Endothelial cell of umbilical vein (primary cell): ENCODE results near the gene FLT4. TPM values are rescaled to one million over a fixed set of nuclear protein-coding genes. Genes with fewer than 3 reads are reported as not detected.

Source experiments
- BruUV-seq: library from RNA; stranded (reverse); fragments of 400-500 nt; replicated peaks from 2 replicates; lab custom pipeline; 2021; lab: Mats Ljungman, UMichigan
- CTCF ChIA-PET: fragments of 300-600, 350-600 bp; sonication (Branson Sonifier 250); formaldehyde crosslinking; loops from one replicate; lab custom pipeline; 2021; ENCODE audit warnings: antibody characterized with exemption, inconsistent platforms; lab: Charles Lee
- POLR2A ChIA-PET: fragments of 300-600, 350-600 bp; sonication (Branson Sonifier 250); formaldehyde crosslinking; loops from one replicate; lab custom pipeline; 2021; ENCODE audit warnings: antibody characterized with exemption, inconsistent platforms; lab: Charles Lee
- DNase-seq: peaks from one replicate; pipeline ENCODE4 v3.0.0-alpha.2; 2011; ENCODE audit warnings: low read depth, low spot score
- FAIRE-seq: peaks from 2 replicates; lab custom pipeline; 2011; peaks lifted over from hg19 to GRCh38; lab: Jason Lieb, UNC
- H2AFZ ChIP-seq: 2 replicates; pipeline ENCODE4 v1.6.0; 2012; ENCODE audit warnings: low read depth, low read length, control low read depth, inconsistent platforms
- H3K27ac ChIP-seq: 2 replicates; pipeline ENCODE4 v1.5.1; 2011; ENCODE audit warnings: low read depth, mild to moderate bottlenecking, control low read depth, low read length, moderate library complexity; ENCODE audit not compliant: insufficient read depth
- H3K27me3 ChIP-seq, 2 experiments: 2 replicates each; pipeline versions ENCODE4 v1.6.0 to v1.6.1; 2011; ENCODE audit warnings: low read length in 2 of 2, mixed read lengths in 1 of 2; ENCODE audit not compliant: control insufficient read depth in 2 of 2, insufficient read depth in 2 of 2
- H3K36me3 ChIP-seq, 2 experiments: 2 replicates in 1 of 2; 3 replicates in 1 of 2; pipeline ENCODE4 v1.5.1; 2011; ENCODE audit warnings: low read length in 2 of 2, mild to moderate bottlenecking in 1 of 2, moderate library complexity in 1 of 2; ENCODE audit not compliant: control insufficient read depth in 2 of 2, insufficient read depth in 2 of 2; ENCODE audit errors: extremely low read depth in 1 of 2
- H3K4me1 ChIP-seq: 3 replicates; pipeline ENCODE4 v1.5.1; 2011; ENCODE audit warnings: mild to moderate bottlenecking, low read length; ENCODE audit not compliant: control insufficient read depth, insufficient read depth; ENCODE audit errors: extremely low read depth
- H3K4me2 ChIP-seq: 2 replicates; pipeline ENCODE4 v1.6.1; 2011; ENCODE audit warnings: low read length, control low read depth, mixed read lengths; ENCODE audit not compliant: insufficient read depth
- H3K4me3 ChIP-seq, 3 experiments: fragments of 200-600 bp in 1 of 3; sonication (generic), shearing (Covaris generic) in 1 of 3; replicated peaks in 1 of 3; 2 replicates each; pipeline ENCODE4 v1.5.1; 2011 to 2016; ENCODE audit warnings: control low read depth in 3 of 3, low read length in 3 of 3, mild to moderate bottlenecking in 2 of 3, inconsistent platforms in 1 of 3, low read depth in 1 of 3, moderate library complexity in 1 of 3; ENCODE audit not compliant: insufficient read depth in 1 of 3
- H3K79me2 ChIP-seq: 2 replicates; pipeline ENCODE4 v1.6.0; 2012; ENCODE audit warnings: low read length, inconsistent platforms; ENCODE audit not compliant: control insufficient read depth, insufficient read depth
- H3K9ac ChIP-seq: replicated peaks from 2 replicates; pipeline ENCODE3; 2011; ENCODE audit warnings: low read length, control low read depth; ENCODE audit not compliant: insufficient read depth; ENCODE audit errors: extremely low read depth
- H3K9me1 ChIP-seq: replicated peaks from 3 replicates; pipeline ENCODE4 v1.6.0; 2011; ENCODE audit warnings: mild to moderate bottlenecking, low read length; ENCODE audit not compliant: control insufficient read depth, insufficient read depth; ENCODE audit errors: extremely low read depth
- H3K9me3 ChIP-seq: replicated peaks from 2 replicates; pipeline ENCODE4 v1.5.1; 2012; ENCODE audit warnings: low read length, inconsistent platforms; ENCODE audit not compliant: control insufficient read depth, insufficient read depth
- H4K20me1 ChIP-seq: replicated peaks from 2 replicates; pipeline ENCODE3; 2011; ENCODE audit warnings: mild to moderate bottlenecking, low read length; ENCODE audit not compliant: control insufficient read depth, insufficient read depth; ENCODE audit errors: extremely low read depth
- CTCF ChIP-seq, 2 donors: IDR thresholded peaks; 1 replicate in 1 of 2; 2 replicates in 1 of 2; pipeline ENCODE4 v1.5.1; 2011; ENCODE audit warnings: low read length in 2 of 2, mild to moderate bottlenecking in 2 of 2, moderate library complexity in 2 of 2, control low read depth in 1 of 2, inconsistent platforms in 1 of 2, low read depth in 1 of 2; ENCODE audit not compliant: insufficient read depth in 1 of 2; ENCODE audit errors: extremely low read depth in 1 of 2
- EZH2 ChIP-seq: IDR thresholded peaks from 2 replicates; pipeline ENCODE4 v1.6.1; 2012; ENCODE audit warnings: borderline replicate concordance, low read depth, mild to moderate bottlenecking, moderate library complexity, low read length, inconsistent platforms; ENCODE audit not compliant: severe bottlenecking
- FOS ChIP-seq: IDR thresholded peaks from 2 replicates; pipeline ENCODE4 v1.6.1; 2011; ENCODE audit warnings: mild to moderate bottlenecking, low read length, moderate library complexity, borderline replicate concordance; ENCODE audit not compliant: insufficient read depth
- GATA2 ChIP-seq: IDR thresholded peaks from 2 replicates; pipeline ENCODE4 v1.7.0; 2011; ENCODE audit warnings: low read depth, mild to moderate bottlenecking, moderate library complexity, mixed read lengths, low read length; ENCODE audit not compliant: insufficient read length, insufficient read depth
- JUN ChIP-seq: IDR thresholded peaks from 2 replicates; pipeline ENCODE4 v1.6.1; 2011; ENCODE audit warnings: borderline replicate concordance, low read depth; ENCODE audit not compliant: insufficient read length, insufficient read depth
- MAX ChIP-seq: IDR thresholded peaks from 2 replicates; pipeline ENCODE4 v1.6.1; 2011; ENCODE audit not compliant: insufficient read depth, insufficient read length
- MYC ChIP-seq: IDR thresholded peaks from one replicate; pipeline ENCODE4 v1.6.1; 2011; ENCODE audit warnings: mild to moderate bottlenecking, low read depth, low read length
- POLR2A ChIP-seq: IDR thresholded peaks from 2 replicates; pipeline ENCODE4 v1.6.1; 2012; ENCODE audit warnings: low read depth, mild to moderate bottlenecking, control low read depth, low read length
- POLR2AphosphoS5 ChIP-seq: IDR thresholded peaks from 2 replicates; pipeline ENCODE4 v1.6.1; 2012; ENCODE audit warnings: low read depth, mild to moderate bottlenecking, control low read depth, low read length, moderate library complexity; ENCODE audit not compliant: insufficient read depth
- dilution Hi-C: fragments of 300-500 bp; cut with MboI; formaldehyde crosslinking; loops from one replicate; pipeline ENCODE4 v1.15.0; 2019; ENCODE audit warnings: low sequenced_read_pairs; ENCODE audit not compliant: extremely low pct_ligation_motif_present
- intact Hi-C: fragments of 100-400 bp; cut with micrococcal nuclease; formaldehyde crosslinking; loops from one replicate; pipeline ENCODE4 v1.10.0; 2022
- polyA plus RNA-seq, 4 experiments: library from polyadenylated mRNA; depleted of rRNA in 3 of 4; stranded (reverse) in 3 of 4; unstranded in 1 of 4; fragments of >200 nt; gene quantifications; 2 replicates each; pipeline versions ENCODE4 v1.2.1 to v1.2.3, GENCODE V29; 2011 to 2012; ENCODE audit warnings: missing spikeins in 1 of 4
- total RNA-seq: library from RNA; stranded (reverse); gene quantifications from 2 replicates; pipeline ENCODE4 v1.2.3, GENCODE V29; 2021

FLT4 gene
- total and polyA plus RNA-seq, 2 donors (not counting 3 experiments of a cell fraction or from before 2014, with no cell fraction given), result 44.4 to 71.5 TPM

GRCh38 chr5:180628211-180628610 lies 21.2 kb downstream of the FLT4 start:
- peaks cover 7% of the 10 kb centered on the region for H3K4me1 ChIP-seq
- DNase-seq (no peak), FAIRE-seq (no peak)
- TF ChIP-seq FOS (no peak), EZH2 (no peak), POLR2A (no peak), GATA2 (no peak), JUN (no peak), CTCF (IDR thresholded peaks at IDR 0.05; ENCODE audit: extremely low read depth in 1 of 2, insufficient read depth in 1 of 2, low read depth in 1 of 2, low read length in 2 of 2) (no peak), MAX (no peak), MYC (no peak), POLR2AphosphoS5 (no peak)
- ChIA-PET CTCF (interaction anchor here (0.8 kb wide), 1 partner anchor 9 kb away, joined by 3 read pairs; no protein-coding TSS in a partner anchor), POLR2A (no interaction called here)
- H3K9ac ChIP-seq, result no peak overlapping the region
- H2AFZ ChIP-seq, result no peak overlapping the region
- no peaks in the 10 kb centered on the region for H3K9me3 ChIP-seq
- H3K4me2 ChIP-seq, result no peak overlapping the region
- no peaks in the 10 kb centered on the region for H3K27me3 ChIP-seq
- no peaks in the 10 kb centered on the region for H3K9me1 ChIP-seq
- dilution Hi-C loops, result no loop called here
- no peaks in the 10 kb centered on the region for H4K20me1 ChIP-seq
- no TSS peak for BruUV-seq
- intact Hi-C loops, result no loop called here
- H3K27ac ChIP-seq, result no peak overlapping the region
- H3K36me3 ChIP-seq, result peaks cover 0 to 14% of the 10 kb centered on the region in 2 experiments
- H3K4me3 ChIP-seq, result no peak overlapping the region
- no peaks in the 10 kb centered on the region for H3K79me2 ChIP-seq
